Measurements from ENCODE around the gene GABRB1.

The GABRB1 gene

GRCh38 chr4:47410271-47410670, 378.9 kb downstream of the GABRB1 start:
- DNase-seq, result no peak

- DNase-seq, result peak; percentile 69
These were observed 382.2 kb downstream of the GABRB1 start for GRCh38 chr4:47413521-47413920.

DNA sequence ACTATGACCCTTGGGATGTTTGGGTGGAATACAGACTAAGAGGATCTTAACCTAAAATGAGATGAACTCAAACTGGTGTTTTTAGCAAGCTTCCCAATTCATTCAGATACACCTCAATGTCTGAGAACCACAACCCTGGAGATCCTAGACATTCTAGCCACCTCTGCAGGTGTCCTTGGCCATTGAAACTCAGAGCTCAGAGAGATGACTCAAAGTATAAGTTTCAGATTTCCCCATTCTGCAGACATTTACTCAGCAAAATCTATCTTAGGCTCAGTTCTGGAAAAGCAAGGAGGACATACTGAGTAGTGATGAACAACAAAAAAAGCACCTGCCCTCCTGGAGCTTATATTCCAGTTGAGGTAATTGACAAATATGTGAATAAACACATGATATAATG, 384.4 kb downstream of the GABRB1 start:
- DNase-seq, result no peak

DNA sequence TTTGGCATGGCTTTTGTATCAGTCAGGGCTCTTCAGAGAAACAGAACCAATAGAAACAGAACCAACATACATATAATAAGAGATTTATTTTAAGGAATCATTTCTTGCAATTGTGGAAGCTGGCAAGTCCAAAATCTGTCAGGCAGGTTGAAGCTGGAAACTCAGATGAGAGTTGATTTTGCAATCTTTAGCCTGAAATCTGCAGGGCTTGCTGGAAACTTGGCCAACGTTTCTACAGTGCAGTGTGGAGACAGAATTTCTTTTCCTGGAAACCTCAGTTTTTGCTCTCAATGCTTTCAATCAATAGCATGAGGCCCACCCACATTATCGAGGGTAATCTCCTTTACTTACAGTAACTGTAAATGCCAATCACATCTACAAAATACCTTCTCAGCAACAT, 386.8 kb downstream of the GABRB1 start:
- no peak for DNase-seq

GRCh38 chr4:47419296-47419695, 387.9 kb downstream of the GABRB1 start:
- no peak for DNase-seq

DNA sequence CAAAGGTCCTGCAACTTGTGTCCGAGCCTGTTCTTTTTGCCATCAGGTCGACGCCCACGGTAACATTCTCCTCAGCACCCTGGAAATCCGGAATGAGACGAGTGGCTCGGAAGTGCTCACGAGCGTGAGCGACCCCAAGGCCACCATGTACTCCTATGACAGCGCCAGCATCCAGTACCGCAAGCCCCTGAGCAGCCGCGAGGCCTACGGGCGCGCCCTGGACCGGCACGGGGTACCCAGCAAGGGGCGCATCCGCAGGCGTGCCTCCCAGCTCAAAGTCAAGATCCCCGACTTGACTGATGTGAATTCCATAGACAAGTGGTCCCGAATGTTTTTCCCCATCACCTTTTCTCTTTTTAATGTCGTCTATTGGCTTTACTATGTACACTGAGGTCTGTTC, 394.3 kb downstream of the GABRB1 start:
- DNase-seq, result no peak

GRCh38 chr4:47427935-47428334, 396.6 kb downstream of the GABRB1 start:
- DNase-seq, result no peak

DNA sequence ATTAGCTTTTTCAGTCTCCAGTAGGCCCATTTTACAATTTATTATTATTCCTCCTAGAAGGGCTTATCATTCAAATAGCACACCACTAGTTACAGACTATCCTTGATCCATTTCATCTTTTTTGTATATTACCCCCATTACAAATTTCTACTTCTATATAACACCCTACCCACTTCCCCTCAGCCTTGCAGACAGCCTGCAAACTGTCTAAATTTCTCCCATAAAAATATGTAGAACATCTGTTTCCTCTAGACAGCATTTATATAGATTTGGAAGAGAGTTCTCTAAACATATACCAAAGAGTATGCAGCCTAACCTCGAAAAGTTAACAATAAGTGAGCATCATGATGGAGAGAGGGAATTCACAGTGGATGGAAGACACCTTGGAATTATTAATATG, 401.4 kb downstream of the GABRB1 start:
- DNase-seq, result no peak

GRCh38 chr4:47434931-47435330, 403.6 kb downstream of the GABRB1 start:
- DNase-seq, result no peak

DNA sequence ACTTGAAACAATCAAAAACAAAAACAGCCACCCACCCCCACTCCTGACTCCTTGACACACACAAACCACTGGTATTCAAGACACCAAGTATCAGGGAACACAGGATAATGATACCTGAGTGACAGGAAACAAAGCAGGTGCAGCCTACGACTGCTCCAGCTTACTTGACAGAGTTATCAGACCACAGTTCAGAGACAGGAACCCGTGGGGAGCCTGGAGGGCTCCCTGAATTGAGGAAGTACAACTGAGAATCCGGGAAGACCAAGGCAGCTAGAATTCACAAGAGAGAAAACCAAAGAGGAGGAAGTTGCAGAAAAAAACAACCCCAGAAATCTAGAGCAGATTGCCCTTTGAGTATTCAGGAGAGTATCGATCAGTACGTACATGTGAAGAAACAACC, 411.6 kb downstream of the GABRB1 start:
- no peak for DNase-seq

DNA sequence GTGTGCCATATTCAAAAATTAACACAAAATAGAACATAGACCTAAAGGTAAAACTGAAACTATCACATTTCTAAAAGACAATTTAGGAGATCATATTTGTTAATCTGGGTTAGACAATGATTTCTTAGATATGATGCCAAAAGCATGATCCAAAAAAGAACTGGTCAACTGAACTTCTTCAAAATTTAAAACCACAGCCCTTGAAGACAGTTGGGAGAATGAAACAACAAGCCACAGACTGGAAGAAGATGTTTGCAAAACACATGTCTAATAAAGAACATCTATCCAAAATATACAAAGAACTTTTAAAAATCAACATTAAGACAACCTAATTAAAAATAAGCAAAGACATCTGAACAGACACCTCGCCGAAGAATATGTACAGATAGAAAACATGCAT, 412.7 kb downstream of the GABRB1 start:
- no peak for DNase-seq

DNA sequence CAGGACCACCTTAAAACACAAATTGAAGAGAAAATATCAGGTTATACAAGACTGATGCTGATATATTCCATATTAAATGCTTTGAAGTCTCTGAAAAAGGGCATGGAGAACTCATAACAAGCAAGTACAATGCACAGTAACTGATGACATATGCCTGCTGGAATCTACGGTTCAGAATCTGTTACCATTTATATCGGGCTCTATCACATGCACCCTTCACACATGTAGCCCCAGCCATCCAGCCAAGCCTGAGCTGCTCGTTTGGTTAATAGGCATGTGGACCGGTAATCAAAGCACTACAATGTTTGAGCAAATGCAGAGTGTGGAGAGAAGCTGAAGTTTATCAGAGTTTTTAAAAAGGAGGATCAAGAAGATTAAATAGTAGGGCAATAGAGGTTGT, 420.3 kb downstream of the GABRB1 start:
- no peak for DNase-seq

GRCh38 chr4:47462799-47463234, 431.4 kb downstream of the GABRB1 start:
- DNase-seq, result peak; percentile 56

DNA sequence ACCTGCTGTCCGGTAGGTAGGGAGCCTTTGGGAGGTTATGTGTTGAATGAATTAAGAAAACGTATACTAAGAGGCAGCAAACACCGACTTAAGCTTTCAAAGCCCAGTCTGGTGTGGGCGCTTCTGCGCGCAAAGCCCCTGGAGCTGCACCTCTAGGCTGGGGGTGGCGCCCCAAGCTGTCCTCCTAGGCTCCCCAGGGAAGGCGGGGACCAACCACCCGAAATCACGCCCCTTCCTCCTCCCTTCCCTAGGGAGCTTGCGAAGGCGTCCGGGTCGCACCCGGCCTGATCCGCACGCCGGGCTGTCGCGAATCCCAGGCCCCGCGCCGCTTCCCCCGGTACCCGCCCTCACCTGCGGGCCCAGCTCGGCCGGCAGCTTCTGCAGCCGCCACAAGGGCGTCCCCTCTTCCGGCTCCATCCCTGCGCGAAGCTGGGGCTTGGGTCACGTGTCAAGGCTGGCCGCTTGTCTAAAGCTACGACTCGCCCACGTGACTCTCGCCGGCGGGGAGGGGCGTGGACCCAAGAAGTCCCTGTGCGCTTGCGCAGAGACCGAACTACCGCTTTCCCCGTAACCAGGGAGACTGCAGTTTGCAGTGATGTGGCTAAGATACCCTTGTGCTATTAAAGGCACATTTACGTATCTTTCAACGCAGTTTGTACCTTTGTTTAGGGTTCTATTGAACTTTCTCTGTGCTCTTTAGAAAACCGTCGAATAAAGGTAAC, 432.0 kb downstream of the GABRB1 start, which contains the start of gene COMMD8:
Gene COMMD8 (minus strand): TSS at position 468 of the 722 bp plus-strand sequence. CDS start 51 bp downstream, at position 417.
- peak; percentile 99 for DNase-seq

DNA sequence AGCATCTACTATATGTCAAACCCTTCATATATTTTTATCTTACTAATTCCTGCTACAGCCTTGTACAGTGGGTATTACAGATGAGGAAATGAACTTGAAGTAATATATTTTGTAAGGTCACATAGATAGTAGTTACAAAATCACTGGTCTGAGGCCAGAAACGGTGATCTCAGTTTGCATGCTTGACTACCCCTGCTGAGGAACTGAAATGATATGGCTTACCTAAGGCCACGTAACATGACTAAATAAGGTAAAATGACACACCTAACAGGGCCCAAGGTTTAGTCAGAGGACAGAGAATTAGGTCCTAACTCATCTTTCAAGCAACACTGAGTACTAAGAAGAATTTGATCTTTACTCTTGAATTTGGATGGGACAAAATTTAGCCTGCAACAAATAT, 433.6 kb downstream of the GABRB1 start:
- DNase-seq, result peak; percentile 23

DNA sequence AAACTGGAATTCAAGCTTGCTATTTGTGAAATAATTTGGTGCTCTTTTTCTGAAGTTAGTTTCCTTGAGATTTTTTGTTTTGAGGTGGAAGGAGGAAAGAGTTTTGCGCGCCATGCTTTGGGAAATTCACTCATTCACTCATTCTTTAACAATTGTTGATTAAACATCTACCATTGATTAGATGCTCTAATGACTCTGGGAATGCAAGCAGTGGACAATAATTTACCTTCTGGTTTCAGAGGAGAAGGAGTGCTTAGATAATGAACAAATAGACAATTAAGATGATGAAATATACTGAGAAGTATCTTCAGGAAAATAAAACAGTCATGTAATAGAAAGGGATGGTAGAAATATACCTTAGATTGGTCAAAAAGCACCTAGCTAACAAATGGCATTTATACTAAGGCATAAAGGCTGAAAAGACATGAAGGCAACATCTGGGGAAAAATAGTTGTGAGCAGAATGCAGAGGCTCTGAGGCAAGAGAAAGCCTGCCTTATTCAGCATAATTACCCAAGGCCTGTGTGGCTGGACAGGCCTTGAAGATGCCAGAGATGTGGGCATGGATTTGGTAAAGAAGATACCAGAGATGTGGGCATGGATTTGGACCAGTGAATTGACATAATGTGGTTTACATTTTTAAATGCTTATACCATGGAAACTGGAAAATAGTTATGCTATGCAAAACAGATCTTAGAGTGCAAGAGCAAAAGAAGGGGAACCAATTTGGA, 434.9 kb downstream of the GABRB1 start:
- no peak for DNase-seq

GRCh38 chr4:47468706-47469365, 437.5 kb downstream of the GABRB1 start:
- DNase-seq, result no peak

DNA sequence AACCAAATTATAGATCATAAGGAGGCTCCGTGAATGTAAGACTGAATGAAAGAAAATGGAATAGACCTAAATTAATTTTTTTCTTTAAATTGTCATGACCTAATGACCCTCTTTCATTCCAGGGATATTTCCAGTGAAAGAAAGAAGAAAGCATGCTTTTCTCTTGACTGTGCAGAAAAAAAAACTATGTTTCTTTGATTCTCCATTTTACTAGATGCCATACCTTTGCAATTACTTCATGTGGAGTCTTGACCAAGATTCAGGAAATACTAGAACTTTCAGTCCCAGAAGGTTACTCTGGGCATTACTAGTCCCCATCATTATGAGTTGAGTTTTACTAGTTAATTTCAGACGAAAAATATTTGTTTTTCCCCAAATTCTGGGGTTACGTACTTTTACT, 438.6 kb downstream of the GABRB1 start:
- DNase-seq, result no peak

GRCh38 chr4:47471064-47471463, 439.7 kb downstream of the GABRB1 start:
- no peak for DNase-seq

DNA sequence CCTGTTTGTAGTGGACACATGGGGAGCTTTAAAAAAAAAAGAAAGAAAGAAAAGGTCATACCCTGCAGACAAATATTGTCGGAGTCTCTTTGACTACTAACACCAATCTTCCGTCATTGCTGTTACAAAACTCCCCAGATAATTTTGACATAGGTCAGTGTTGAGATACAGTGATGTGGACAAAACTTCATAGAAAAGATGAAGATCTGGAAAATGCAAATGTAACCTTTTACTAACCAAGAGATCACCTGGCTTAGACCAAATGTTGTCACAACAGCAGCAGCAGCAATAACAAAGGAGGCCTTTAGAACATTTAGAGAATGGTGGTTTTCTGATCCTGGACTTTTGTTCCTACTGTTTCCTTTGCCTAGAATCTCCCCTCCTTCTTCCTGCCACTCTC, 440.2 kb downstream of the GABRB1 start:
- DNase-seq, result peak; percentile 18

DNA sequence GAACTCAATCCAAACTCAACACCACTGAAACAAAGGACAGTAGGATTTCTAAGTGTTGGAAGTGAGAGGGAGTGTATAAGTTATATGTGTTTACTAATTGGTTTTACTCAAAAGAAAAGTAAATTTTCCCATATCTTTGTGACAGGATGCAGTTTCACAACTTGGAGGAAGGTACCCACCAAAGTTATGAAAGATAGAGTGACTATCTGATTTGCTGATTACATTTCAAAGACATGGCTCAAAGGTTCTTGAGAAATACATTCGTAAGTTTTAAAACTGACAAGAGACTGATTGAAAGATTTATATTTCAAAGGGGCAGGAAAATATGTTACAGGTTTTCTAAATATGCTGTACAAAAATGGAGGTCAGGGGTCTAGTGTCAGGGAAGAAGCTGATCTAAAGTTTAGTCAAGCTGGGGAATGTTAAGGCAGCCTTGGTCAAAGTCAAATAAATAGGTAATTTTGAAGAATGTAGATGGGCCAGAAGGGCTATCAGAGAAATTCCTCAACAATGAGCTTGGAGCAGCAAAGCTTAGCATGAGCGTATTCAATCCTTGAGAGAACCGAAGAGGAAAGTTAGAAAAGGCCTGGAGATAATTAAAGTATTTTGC, 441.9 kb downstream of the GABRB1 start:
- no peak for DNase-seq

DNA sequence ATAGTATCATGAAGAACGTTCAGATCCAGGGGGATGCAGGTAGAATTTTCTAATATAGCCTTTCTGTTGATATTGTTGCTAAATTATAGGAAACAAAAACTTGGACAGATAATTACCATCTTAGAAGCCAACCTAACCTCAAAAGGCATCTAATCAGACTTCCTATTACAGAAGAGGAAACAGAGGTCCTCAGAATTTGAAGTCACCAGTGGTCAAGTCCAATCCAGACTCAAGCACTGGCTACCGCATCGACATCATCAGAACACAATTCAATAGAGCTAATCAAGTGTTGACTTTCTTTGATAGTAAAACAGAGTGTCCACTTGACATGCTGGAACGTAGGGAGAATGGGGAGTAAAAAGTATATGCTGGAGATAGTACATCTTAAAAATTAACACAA, 443.4 kb downstream of the GABRB1 start:
- DNase-seq, result no peak

DNA sequence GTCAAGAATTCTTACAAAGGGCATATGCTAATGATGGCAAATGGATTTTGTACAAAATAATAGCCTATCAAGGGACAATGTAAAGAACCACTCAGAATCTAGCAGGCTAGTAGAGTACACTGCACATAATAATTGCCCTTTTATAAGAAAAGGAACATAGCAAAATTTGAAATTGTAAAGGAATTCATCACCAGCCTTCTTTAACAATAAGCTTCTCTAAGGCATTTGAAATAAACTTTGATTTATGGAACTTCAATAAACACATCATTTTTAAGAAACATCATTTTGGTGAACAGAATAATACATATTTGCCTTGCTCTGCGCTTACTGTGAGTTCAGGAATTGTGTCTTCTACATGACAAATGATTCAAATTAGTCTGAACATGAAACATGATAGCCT, 444.0 kb downstream of the GABRB1 start:
- peak; percentile 86 for DNase-seq

Data from NCI-H526 treated with DMSO at 0.1 percent for 48 hours (cell line).